GM12874 (cell line): ENCODE measurements around the gene LRRC53.
A peak's percentile ranks its signal among the peaks of the same experiment; 100 is the strongest.

ENCODE experiments used
- TF ChIP-seq, protein P1 (sequence below): IDR thresholded peaks from 2 replicates; pipeline ENCODE4 v1.5.1; 2011; ENCODE audit warnings: low read depth, mild to moderate bottlenecking, control low read depth, low read length, moderate library complexity; ENCODE audit not compliant: insufficient read depth

Gene LRRC53

DNA sequence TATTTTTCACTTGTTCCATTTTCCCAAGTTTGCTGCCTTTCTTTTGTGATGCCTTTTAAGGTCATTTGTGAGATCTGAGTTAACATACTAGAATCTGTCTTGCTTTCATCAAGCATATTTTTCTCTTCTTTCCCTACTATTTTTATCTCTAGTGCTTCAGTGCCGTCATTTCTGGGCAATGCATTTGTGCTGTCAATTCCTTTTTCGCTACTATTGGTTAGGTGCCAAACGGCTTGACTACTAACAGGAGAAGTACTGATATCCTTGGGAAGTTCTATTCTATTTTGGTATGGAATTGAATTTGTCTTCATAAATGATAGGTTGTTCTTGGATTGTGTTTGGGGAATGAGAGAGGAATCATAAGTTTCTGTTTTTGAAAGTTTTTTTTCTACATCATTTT is 42.2 kb downstream of the LRRC53 start:
- TF ChIP-seq, protein P1, sequence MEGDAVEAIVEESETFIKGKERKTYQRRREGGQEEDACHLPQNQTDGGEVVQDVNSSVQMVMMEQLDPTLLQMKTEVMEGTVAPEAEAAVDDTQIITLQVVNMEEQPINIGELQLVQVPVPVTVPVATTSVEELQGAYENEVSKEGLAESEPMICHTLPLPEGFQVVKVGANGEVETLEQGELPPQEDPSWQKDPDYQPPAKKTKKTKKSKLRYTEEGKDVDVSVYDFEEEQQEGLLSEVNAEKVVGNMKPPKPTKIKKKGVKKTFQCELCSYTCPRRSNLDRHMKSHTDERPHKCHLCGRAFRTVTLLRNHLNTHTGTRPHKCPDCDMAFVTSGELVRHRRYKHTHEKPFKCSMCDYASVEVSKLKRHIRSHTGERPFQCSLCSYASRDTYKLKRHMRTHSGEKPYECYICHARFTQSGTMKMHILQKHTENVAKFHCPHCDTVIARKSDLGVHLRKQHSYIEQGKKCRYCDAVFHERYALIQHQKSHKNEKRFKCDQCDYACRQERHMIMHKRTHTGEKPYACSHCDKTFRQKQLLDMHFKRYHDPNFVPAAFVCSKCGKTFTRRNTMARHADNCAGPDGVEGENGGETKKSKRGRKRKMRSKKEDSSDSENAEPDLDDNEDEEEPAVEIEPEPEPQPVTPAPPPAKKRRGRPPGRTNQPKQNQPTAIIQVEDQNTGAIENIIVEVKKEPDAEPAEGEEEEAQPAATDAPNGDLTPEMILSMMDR = no peak

DNA sequence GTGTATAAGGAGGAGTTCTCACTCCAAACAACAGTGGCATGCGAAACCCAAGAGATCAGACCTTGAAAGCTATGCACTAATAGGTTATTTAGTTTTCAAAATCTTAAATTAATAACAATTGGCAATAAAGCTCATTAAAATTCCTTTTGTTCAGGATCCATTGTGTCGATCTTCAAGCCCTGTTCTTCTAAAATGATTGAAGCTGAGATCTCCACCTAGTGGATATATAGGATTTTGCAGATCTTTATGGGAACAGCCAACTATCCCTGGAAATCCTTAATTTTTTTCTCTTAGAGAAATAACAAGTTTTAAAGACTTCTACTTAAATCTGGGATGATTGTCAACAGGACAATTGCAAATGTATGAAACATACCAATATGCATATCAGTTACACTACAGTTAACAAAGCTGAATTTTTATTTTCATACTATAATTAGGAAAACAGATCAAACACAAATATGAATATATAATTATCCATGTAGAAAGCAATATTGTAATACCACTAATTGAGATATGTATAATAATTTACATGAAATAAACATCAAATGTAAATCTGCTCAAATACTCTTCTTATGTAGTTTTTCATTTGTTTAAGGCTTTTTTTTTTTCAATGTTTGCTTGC is 43.3 kb downstream of the LRRC53 start:
- TF ChIP-seq, protein P1 = peak; percentile 32; the same call in 1 of the 2 replicates

DNA sequence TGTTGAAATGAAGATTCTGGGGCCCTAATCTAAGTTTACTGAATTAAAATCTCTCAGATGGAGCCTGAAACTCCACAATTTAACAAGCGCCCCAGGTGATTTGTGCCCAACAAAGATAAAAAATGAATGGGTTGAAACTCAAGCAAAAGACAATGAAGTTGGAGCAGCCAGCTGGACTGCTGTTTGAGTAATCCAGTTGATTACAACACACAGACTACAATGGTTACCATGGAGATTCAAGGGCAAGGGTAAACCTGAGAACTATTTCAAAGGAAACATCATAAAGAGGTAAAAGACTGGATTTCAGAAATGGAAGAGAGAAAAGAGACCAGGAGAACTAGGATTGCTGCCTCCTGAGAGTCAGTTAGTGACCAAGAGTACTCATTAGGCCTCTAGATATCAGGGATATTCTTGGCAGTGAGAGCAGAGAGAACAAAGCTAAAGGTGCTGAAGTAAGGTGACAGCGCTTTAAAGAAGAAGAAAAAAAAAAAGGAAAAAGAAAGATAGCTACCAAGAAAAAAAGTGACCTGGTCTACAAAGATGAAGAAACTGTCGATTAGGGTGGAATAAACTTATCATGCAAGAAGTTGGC is 44.5 kb downstream of the LRRC53 start:
- TF ChIP-seq, protein P1 = no peak

DNA sequence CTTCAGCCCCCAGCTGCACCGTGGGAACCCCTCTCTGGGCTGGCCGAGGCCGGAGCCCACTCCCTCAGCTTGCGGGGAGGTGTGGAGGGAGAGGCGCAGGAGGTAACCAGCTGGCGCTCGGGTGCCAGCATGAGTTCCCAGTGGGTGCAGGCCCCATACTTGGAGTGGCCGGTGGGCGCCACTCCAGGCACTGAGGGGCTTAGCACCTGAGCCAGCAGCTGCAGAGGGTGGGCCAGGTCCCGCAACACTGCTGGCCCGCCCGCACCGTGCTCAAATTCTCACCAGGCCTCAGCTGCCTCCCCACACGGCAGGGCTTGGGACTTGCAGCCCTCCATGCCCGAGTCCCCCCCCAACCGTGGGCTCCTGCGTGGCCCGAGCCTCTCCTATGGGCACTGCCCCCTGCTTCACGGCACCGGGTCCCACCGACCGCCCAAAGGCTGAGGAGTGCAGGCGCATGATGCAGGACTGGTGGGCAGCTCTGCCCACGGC is 47.2 kb downstream of the LRRC53 start:
- TF ChIP-seq, protein P1 = no peak

DNA sequence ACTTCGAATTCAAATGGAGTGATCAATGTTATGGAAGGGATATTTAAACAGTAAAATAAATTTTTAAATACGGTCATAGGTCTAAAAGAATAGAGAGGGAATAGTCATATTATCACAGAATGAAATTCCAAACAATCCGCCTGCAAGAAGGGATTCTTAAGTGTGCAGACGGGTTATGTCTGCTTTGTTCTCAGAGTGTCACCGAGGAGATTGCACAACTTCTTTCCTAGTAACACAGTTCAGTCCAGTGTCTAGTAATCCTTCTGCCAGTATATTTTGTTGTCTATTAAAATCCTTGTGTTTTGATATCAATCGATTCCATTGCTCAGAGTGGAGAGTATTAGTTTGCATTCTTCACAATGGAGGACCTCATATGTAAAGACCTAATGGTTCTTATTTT is 48.4 kb downstream of the LRRC53 start:
- TF ChIP-seq, protein P1 = no peak

DNA sequence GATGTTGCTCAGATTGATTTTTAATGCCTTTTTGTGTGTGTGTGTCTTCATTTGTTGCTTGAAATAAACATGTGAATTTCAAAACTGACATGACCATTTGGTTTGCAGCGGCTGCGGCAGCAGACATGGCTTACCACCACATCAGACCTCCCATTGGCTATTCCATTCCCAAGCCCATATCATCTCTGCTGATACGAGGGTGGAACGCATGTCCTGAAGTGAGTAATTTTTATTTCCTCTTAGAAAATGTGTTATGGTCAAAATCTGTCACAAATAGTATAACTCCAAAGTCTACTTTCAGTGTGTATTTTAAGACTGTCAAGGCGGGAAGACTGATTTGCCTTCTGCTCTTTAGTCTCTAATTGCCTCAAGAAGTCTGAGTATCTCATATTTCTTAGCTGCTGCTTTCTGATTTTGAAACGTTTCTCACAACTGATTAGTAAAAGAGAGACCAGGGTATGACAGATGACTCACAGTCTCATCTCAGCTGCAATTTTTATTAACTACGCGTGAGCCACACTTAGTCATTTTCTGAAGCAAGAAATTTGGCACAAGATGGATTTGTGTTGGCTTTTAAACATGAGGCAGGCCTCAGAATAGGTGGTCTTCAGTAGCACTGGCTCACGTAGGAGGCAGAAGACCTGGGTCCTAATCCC is 49.0 kb downstream of the LRRC53 start:
- TF ChIP-seq, protein P1 = no peak

DNA sequence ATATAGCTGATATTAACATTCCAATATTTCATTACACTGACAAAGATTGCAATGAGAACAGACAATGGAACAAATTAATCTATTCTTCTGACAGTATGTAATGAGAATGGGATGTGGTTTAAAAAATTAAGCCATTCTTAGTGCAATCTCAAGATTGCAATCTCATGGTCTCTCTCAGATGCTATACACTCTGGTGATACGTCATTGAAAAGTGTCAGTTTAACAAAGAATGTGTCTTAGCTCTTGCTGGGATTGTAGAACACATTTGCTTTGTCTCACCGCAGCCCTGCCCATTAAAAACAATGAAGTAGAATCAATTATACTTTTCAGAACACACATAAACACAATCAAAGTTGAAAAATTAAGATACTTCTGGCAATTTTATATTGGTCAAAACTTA is 55.2 kb downstream of the LRRC53 start:
- TF ChIP-seq, protein P1 = no peak
